Duodenal mucosa (tissue), 2 donors: Measurements from ENCODE around the gene PRKAR1A.
"Not testable (repeated sequence)": the region's sequence is repeated elsewhere in the genome, so short reads cannot be mapped to it uniquely, and the experiment has no call there.

Experiments
- H3K27ac ChIP-seq: one replicate; pipeline ENCODE4 v1.7.0; 2013; ENCODE audit warnings: low read depth, low read length
- H3K27me3 ChIP-seq, 2 donors: one replicate each; pipeline ENCODE4 v1.7.0; 2013; ENCODE audit warnings: low read length in 2 of 2, control low read depth in 1 of 2; ENCODE audit not compliant: insufficient read depth in 2 of 2, control insufficient read depth in 1 of 2
- H3K36me3 ChIP-seq, 2 donors: one replicate each; pipeline ENCODE4 v1.7.0; 2013; ENCODE audit warnings: low read length in 2 of 2, control low read depth in 1 of 2; ENCODE audit not compliant: insufficient read depth in 2 of 2, control insufficient read depth in 1 of 2
- H3K4me1 ChIP-seq, 2 donors: one replicate each; pipeline ENCODE4 v1.7.0; 2013; ENCODE audit warnings: low read length in 2 of 2, control low read depth in 1 of 2; ENCODE audit not compliant: insufficient read depth in 2 of 2, control insufficient read depth in 1 of 2
- H3K4me3 ChIP-seq, 2 donors: one replicate each; pipeline ENCODE4 v1.7.0; 2013; ENCODE audit warnings: low read length in 2 of 2, low read depth in 1 of 2
- H3K9ac ChIP-seq, 2 donors: one replicate each; pipeline ENCODE4 v1.7.0; 2013; ENCODE audit warnings: low read length in 2 of 2, low read depth in 1 of 2
- H3K9me3 ChIP-seq, 2 donors: one replicate each; pipeline ENCODE4 v1.7.0; 2013; ENCODE audit warnings: low read length in 2 of 2, control low read depth in 1 of 2; ENCODE audit not compliant: control insufficient read depth in 1 of 2

Gene PRKAR1A

GRCh38 chr17:68519051-68519450 lies 6.8 kb downstream of the PRKAR1A start:
- Histone ChIP-seq H3K4me1 (peaks cover 13 to 23% of the 10 kb centered on the region in 2 donors), H3K36me3 (peaks cover 19 to 65% of the 10 kb centered on the region in 2 donors)
- not testable (repeated sequence) for H3K9me3 ChIP-seq, H3K27me3 ChIP-seq, H3K9ac ChIP-seq, H3K27ac ChIP-seq, H3K4me3 ChIP-seq

GRCh38 chr17:68519911-68520310 lies 7.7 kb downstream of the PRKAR1A start:
- Histone ChIP-seq H3K36me3 (peaks cover 20 to 67% of the 10 kb centered on the region in 2 donors), H3K27ac (no peak overlapping the region), H3K4me1 (peaks cover 10 to 14% of the 10 kb centered on the region in 2 donors)

GRCh38 chr17:68522266-68522665 lies 10.0 kb downstream of the PRKAR1A start:
- no peaks in the 10 kb centered on the region for H3K9me3 ChIP-seq
- peaks cover 29 to 72% of the 10 kb centered on the region in 2 donors for H3K36me3 ChIP-seq
- H3K9ac ChIP-seq = no peak overlapping the region
- H3K27me3 ChIP-seq = no peaks in the 10 kb centered on the region
- no peak overlapping the region for H3K27ac ChIP-seq
- no peak overlapping the region for H3K4me3 ChIP-seq
- H3K4me1 ChIP-seq = peaks cover 5 to 18% of the 10 kb centered on the region in 2 donors

More at GRCh38 chr17:68519911-68520310, 7.7 kb downstream of the PRKAR1A start:
- H3K4me3 ChIP-seq = no peak overlapping the region
- no peak overlapping the region for H3K9ac ChIP-seq
- H3K9me3 ChIP-seq = no peaks in the 10 kb centered on the region
- H3K27me3 ChIP-seq = no peaks in the 10 kb centered on the region

GRCh38 chr17:68526548-68526947 lies 14.3 kb downstream of the PRKAR1A start:
- Histone ChIP-seq H3K9ac (no peak overlapping the region), H3K4me3 (no peak overlapping the region), H3K36me3 (peaks cover 56 to 83% of the 10 kb centered on the region in 2 donors), H3K4me1 (peaks cover 0 to 12% of the 10 kb centered on the region in 2 donors), H3K27me3 (no peaks in the 10 kb centered on the region), H3K27ac (no peak overlapping the region), H3K9me3 (no peaks in the 10 kb centered on the region)

GRCh38 chr17:68527314-68527713 lies 15.1 kb downstream of the PRKAR1A start:
- Histone ChIP-seq H3K27ac (no peak overlapping the region), H3K4me3 (no peak overlapping the region), H3K9me3 (no peaks in the 10 kb centered on the region), H3K4me1 (peaks cover 0 to 12% of the 10 kb centered on the region in 2 donors), H3K27me3 (no peaks in the 10 kb centered on the region), H3K36me3 (peaks cover 56 to 88% of the 10 kb centered on the region in 2 donors), H3K9ac (no peak overlapping the region)

- no peaks in the 10 kb centered on the region for H3K27me3 ChIP-seq
- peaks cover 0 to 12% of the 10 kb centered on the region in 2 donors for H3K4me1 ChIP-seq
- H3K9me3 ChIP-seq = no peaks in the 10 kb centered on the region
- no peak overlapping the region for H3K9ac ChIP-seq
- H3K36me3 ChIP-seq = peaks cover 45 to 87% of the 10 kb centered on the region in 2 donors
- H3K27ac ChIP-seq = no peak overlapping the region
- H3K4me3 ChIP-seq = no peak overlapping the region
Observed at GRCh38 chr17:68531252-68531651, 19.0 kb downstream of the PRKAR1A start.

GRCh38 chr17:68532826-68533225 lies 20.6 kb downstream of the PRKAR1A start:
- Histone ChIP-seq H3K27ac (no peak overlapping the region), H3K4me3 (no peak overlapping the region), H3K4me1 (no peaks in the 10 kb centered on the region), H3K9ac (no peak overlapping the region), H3K27me3 (no peaks in the 10 kb centered on the region), H3K36me3 (peaks cover 47 to 85% of the 10 kb centered on the region in 2 donors), H3K9me3 (no peaks in the 10 kb centered on the region)

- peaks cover 38 to 83% of the 10 kb centered on the region in 2 donors for H3K36me3 ChIP-seq
Observed at GRCh38 chr17:68533887-68534694, 21.9 kb downstream of the PRKAR1A start.

GRCh38 chr17:68534695-68535088 lies 22.5 kb downstream of the PRKAR1A start:
- Histone ChIP-seq H3K4me1 (no peaks in the 10 kb centered on the region), H3K36me3 (peaks cover 33 to 81% of the 10 kb centered on the region in 2 donors), H3K9ac (no peak overlapping the region), H3K27ac (no peak overlapping the region), H3K9me3 (no peaks in the 10 kb centered on the region), H3K27me3 (no peaks in the 10 kb centered on the region), H3K4me3 (no peak overlapping the region)

More at GRCh38 chr17:68533887-68534694, 21.9 kb downstream of the PRKAR1A start:
- Histone ChIP-seq H3K4me1 (no peaks in the 10 kb centered on the region), H3K9ac (no peak overlapping the region), H3K9me3 (no peaks in the 10 kb centered on the region), H3K27ac (no peak overlapping the region), H3K27me3 (no peaks in the 10 kb centered on the region), H3K4me3 (no peak overlapping the region)

GRCh38 chr17:68535922-68536321 lies 23.7 kb downstream of the PRKAR1A start:
- no peaks in the 10 kb centered on the region for H3K27me3 ChIP-seq
- peaks cover 22 to 78% of the 10 kb centered on the region in 2 donors for H3K36me3 ChIP-seq
- no peak overlapping the region for H3K4me3 ChIP-seq
- no peaks in the 10 kb centered on the region for H3K9me3 ChIP-seq
- H3K4me1 ChIP-seq = no peaks in the 10 kb centered on the region
- no peak overlapping the region for H3K27ac ChIP-seq
- H3K9ac ChIP-seq = no peak overlapping the region
